ENCODE results near the gene AGT.
"Not testable (repeated sequence)": the region's sequence is repeated elsewhere in the genome, so short reads cannot be mapped to it uniquely, and the experiment has no call there.

Gene AGT

GRCh38 chr1:230730977-230731376 lies 17.1 kb upstream of the AGT start:
- DNase-seq (ENCODE audit: low spot score): no peak
- no peak for TF ChIP-seq CTCF (IDR thresholded peaks at IDR 0.05; ENCODE audit: borderline replicate concordance, control extremely low read depth, extremely low read depth, insufficient read depth, missing control alignments)
- in situ Hi-C loops (cut with MboI; ENCODE audit: low sequenced_read_pairs, unreplicated experiment): no loop called here

- in situ Hi-C loops (cut with MboI; ENCODE audit: low sequenced_read_pairs, unreplicated experiment): no loop called here
- DNase-seq (ENCODE audit: low spot score): no peak
- no peak for TF ChIP-seq CTCF (IDR thresholded peaks at IDR 0.05; ENCODE audit: borderline replicate concordance, control extremely low read depth, extremely low read depth, insufficient read depth, missing control alignments)
Measured at GRCh38 chr1:230728710-230729392, 14.9 kb upstream of the AGT start.

- in situ Hi-C loops (cut with MboI; ENCODE audit: low sequenced_read_pairs, unreplicated experiment): no loop called here
- TF ChIP-seq CTCF (IDR thresholded peaks at IDR 0.05; ENCODE audit: borderline replicate concordance, control extremely low read depth, extremely low read depth, insufficient read depth, missing control alignments): no peak
- no peak for DNase-seq (ENCODE audit: low spot score)
Measured at GRCh38 chr1:230725256-230726012, 11.5 kb upstream of the AGT start.

GRCh38 chr1:230721849-230722522 lies 8.1 kb upstream of the AGT start:
- DNase-seq (ENCODE audit: low spot score); in situ Hi-C loops (cut with MboI; ENCODE audit: low sequenced_read_pairs, unreplicated experiment): not testable (repeated sequence)

GRCh38 chr1:230717251-230717650 lies 3.3 kb upstream of the AGT start:
- in situ Hi-C loops (cut with MboI; ENCODE audit: low sequenced_read_pairs, unreplicated experiment): no loop called here
- TF ChIP-seq CTCF (IDR thresholded peaks at IDR 0.05; ENCODE audit: borderline replicate concordance, control extremely low read depth, extremely low read depth, insufficient read depth, missing control alignments): no peak
- no peak for DNase-seq (ENCODE audit: low spot score)

GRCh38 chr1:230716453-230716852 lies 2.5 kb upstream of the AGT start:
- DNase-seq (ENCODE audit: low spot score); in situ Hi-C loops (cut with MboI; ENCODE audit: low sequenced_read_pairs, unreplicated experiment): not testable (repeated sequence)

- DNase-seq (ENCODE audit: low spot score): no peak
- TF ChIP-seq CTCF (IDR thresholded peaks at IDR 0.05; ENCODE audit: borderline replicate concordance, control extremely low read depth, extremely low read depth, insufficient read depth, missing control alignments): no peak
- in situ Hi-C loops (cut with MboI; ENCODE audit: low sequenced_read_pairs, unreplicated experiment): no loop called here
Measured at GRCh38 chr1:230715510-230715909, 1.6 kb upstream of the AGT start.
